Adrenal gland (tissue), 12 donors: ENCODE data around the gene SLC44A4. TPM values are rescaled to one million over a fixed set of nuclear protein-coding genes. Genes with fewer than 3 reads are reported as not detected.
"Not testable (repeated sequence)": the region's sequence is repeated elsewhere in the genome, so short reads cannot be mapped to it uniquely, and the experiment has no call there.

ENCODE experiments used
- DNase-seq, 7 donors: peaks; one replicate each; pipeline ENCODE4 v3.0.0-alpha.2; 2019 to 2020
- H3K27ac ChIP-seq, 5 donors: fragments of 200-600 bp; sonication (generic) in 4 of 5; 1 replicate in 3 of 5; 2 replicates in 2 of 5; pipeline versions ENCODE4 v1.5.1 to v1.8.0; 2016 to 2020; ENCODE audit warnings: mild to moderate bottlenecking in 1 of 5
- H3K27me3 ChIP-seq: fragments of 200-600 bp; 2 replicates; pipeline ENCODE4 v1.8.0; 2021
- H3K36me3 ChIP-seq, 2 donors: fragments of 200-600 bp; replicated peaks in 1 of 2; 1 replicate in 1 of 2; 2 replicates in 1 of 2; pipeline versions ENCODE4 v1.5.1 to v1.8.0; 2018 to 2022
- H3K4me1 ChIP-seq, 2 donors: fragments of 200-600 bp; replicated peaks in 1 of 2; 1 replicate in 1 of 2; 2 replicates in 1 of 2; pipeline versions ENCODE4 v1.5.1 to v1.8.0; 2018 to 2021
- H3K4me3 ChIP-seq, 4 donors: fragments of 200-600 bp; sonication (generic) in 3 of 4; one replicate each; pipeline ENCODE4 v1.5.1; 2016 to 2018
- H3K9me3 ChIP-seq, 3 donors: fragments of 200-600 bp; sonication (generic) in 1 of 3; replicated peaks in 1 of 3; 1 replicate in 2 of 3; 2 replicates in 1 of 3; pipeline versions ENCODE4 v1.5.1 to v1.8.0; 2016 to 2021
- CTCF ChIP-seq, 6 experiments: fragments of 450-650 bp in 4 of 6; fragments of 200-600 bp in 2 of 6; sonication (generic) in 1 of 6; IDR thresholded peaks; 1 replicate in 5 of 6; 2 replicates in 1 of 6; pipeline versions ENCODE4 v1.5.1 to v1.8.0; 2016 to 2021; ENCODE audit warnings: antibody characterized with exemption in 6 of 6, mild to moderate bottlenecking in 2 of 6, moderate library complexity in 1 of 6
- POLR2A ChIP-seq, 2 donors: fragments of 450-650 bp; IDR thresholded peaks; one replicate each; pipeline ENCODE4 v1.6.1; 2017; ENCODE audit warnings: antibody characterized with exemption in 2 of 2, mild to moderate bottlenecking in 2 of 2, moderate library complexity in 1 of 2
- WGBS, 4 donors: extraction: QIAGEN DNeasy Blood & Tissue Kit in 2 of 4; methylation state at CpG; one replicate each; pipeline versions ENCODE4 v1.1.5 to v1.1.7; 2013 to 2017; 5-methylcytosine and 5-hydroxymethylcytosine counted together
- intact Hi-C, 2 donors: fragments of 100-400 bp; cut with DNase I; formaldehyde crosslinking; loops; one replicate each; pipeline versions ENCODE4 v1.14.1 to v1.15.0; 2022 to 2023
- polyA plus RNA-seq, 3 donors: library from polyadenylated mRNA; stranded (reverse); fragments of 200-250 nt in 2 of 3; fragments of 350-450 nt in 1 of 3; fragmentation: Illumina TruSeq in 1 of 3; extraction: RNeasy Lipid Tissue Mini Kit (QIAGEN cat#74804) in 1 of 3; gene quantifications; one replicate each; pipeline ENCODE4 v1.2.3, GENCODE V29; 2013 to 2014
- total RNA-seq, 9 donors: library from RNA; depleted of rRNA in 4 of 9; stranded (reverse); fragments of >200 nt in 4 of 9; fragments of 120-200 nt in 1 of 9; fragmentation: NEBNext Ultra II Directional in 1 of 9; extraction: Animal tissue kit (Norgen Biotek cat#: 25700) in 1 of 9; gene quantifications; one replicate each; pipeline versions ENCODE4 v1.1.0 to v1.2.4, GENCODE V29; 2013 to 2023
- donor health status: healthy with polysubstance abuse.
- donor health status: Bipolar disorder and iron deficiency.
- donor health status: DM: yes; HTN: yes; CAD: no.
- donor health status: DM: no; HTN: no; CAD: no.
- donor health status: DM: no; HTN: no; CAD: no.
- donor health status: DM: yes; HTN: yes; CAD: no.

Gene SLC44A4
- total and polyA plus RNA-seq, 12 donors: 1.2 to 30.1 (median 12.7) TPM

DNA sequence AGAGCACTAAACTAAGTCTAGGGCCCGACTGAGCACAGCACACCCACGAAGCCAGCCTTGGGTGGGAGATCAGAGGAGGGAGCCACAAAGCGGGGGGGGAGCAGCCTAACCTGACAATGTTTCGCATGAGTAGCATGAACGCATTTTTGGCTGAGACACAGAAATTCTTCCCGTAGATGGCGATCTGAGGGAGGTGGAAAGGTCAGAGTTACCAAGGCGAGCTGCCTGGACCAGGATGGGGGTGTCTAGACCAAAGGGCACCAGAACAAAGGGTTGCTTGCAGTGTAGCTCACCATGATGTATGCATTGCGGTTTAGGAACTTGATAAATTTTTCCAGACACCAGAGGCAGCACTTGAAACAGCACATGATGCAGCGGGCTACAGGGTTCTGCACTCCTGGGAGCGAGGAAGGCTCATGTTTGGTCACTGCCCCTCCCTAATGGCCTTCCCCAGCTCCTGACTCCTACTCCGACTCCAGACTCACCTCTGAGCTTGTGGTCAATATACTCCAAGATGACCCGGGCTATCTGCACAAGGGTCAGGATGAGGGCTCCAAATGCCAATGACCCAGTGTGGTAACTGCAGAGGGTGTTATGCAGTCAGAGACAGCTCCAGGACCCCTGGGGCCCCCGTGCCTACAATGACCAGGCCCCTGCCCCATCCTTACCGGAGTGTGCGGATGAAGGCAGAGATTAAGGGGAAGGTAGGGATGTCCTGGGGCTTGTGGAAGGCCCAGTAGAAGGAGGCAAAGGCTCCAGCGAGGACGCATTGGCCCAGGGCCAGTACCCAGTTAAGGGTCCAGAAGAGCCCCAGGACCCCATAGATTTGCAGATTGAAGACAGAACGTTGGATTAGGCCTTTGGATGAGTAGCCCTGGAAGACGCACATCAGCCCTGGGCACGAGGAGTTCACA lies 13.3 kb downstream of the SLC44A4 start:
- no peaks in the 10 kb centered on the region for H3K27me3 ChIP-seq
- no peaks in the 10 kb centered on the region for H3K9me3 ChIP-seq
- 83 to 86% (median 85%) methylated on average over 18 to 21 of the region's 21 CpGs for WGBS, 4 donors
- H3K4me3 ChIP-seq: no peak overlapping the region
- no peak for TF ChIP-seq CTCF (IDR thresholded peaks at IDR 0.05)
- no peak for TF ChIP-seq POLR2A (IDR thresholded peaks at IDR 0.05)
- H3K36me3 ChIP-seq: peaks cover 0 to 4% of the 10 kb centered on the region in 2 donors
- no peak overlapping the region for H3K27ac ChIP-seq
- H3K4me1 ChIP-seq: peaks cover 7 to 26% of the 10 kb centered on the region in 2 donors
- intact Hi-C loops: no loop called here
- DNase-seq: no peak

DNA sequence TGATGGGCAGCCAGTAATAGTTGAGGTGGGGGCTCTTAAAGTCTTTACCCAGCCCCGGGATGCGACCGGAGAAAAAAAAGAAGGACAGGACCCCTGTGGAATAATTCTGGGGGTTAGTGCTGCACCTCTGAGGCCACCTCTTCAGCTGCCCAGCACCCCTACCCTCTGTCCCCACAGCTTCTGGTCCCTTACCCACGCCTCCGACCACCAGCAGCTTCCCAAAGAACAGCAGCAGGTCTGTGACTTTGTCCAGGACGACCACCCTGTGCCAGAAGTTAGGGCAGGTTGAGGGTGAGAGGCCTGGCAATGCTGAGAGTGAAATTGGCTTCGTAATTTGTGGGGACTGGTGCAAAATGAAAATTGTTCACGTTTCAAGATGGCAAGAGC lies 14.0 kb downstream of the SLC44A4 start:
- no peak for DNase-seq
- peaks cover 0 to 11% of the 10 kb centered on the region in 2 donors for H3K36me3 ChIP-seq
- no peak overlapping the region for H3K27ac ChIP-seq
- H3K4me3 ChIP-seq: no peak overlapping the region
- H3K27me3 ChIP-seq: no peaks in the 10 kb centered on the region
- H3K4me1 ChIP-seq: peaks cover 3 to 21% of the 10 kb centered on the region in 2 donors
- H3K9me3 ChIP-seq: no peaks in the 10 kb centered on the region
- TF ChIP-seq POLR2A (IDR thresholded peaks at IDR 0.05) (no peak), CTCF (IDR thresholded peaks at IDR 0.05) (no peak)
- 82 to 96% (median 90%) methylated on average over 8 of the region's 8 CpGs for WGBS, 4 donors
- intact Hi-C loops: no loop called here

DNA sequence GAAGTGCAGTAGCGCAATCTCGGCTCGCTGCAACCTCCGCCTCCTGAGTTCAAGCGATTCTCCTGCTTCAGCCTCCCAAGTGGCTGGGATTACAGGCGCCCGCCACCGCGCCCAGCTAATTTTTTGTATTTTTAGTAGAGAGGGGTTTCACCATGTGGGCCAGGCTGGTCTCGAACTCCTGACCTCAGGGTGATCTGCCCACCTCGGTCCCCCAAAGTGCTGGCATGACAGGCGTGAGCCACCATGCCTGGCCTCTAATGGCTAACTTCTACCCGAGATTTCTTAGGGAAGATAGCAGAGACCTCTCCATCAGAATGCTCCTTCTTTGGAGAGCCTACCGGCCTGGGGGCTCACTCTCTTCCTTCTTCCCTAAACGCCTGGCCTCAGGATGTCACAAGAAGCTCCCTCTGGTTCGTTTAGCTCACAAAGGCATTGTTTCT lies 14.7 kb downstream of the SLC44A4 start:
- Histone ChIP-seq H3K4me3 (peak overlapping the region in 2 of 4 donors; percentile 29 to 55), H3K4me1 (peaks cover 3 to 21% of the 10 kb centered on the region in 2 donors), H3K36me3 (peaks cover 0 to 17% of the 10 kb centered on the region in 2 donors), H3K27ac (peak overlapping the region; percentile 69 to 96 (median 90))
- intact Hi-C loops, H3K27me3 ChIP-seq, H3K9me3 ChIP-seq, DNase-seq: not testable (repeated sequence)
- 9 to 24% (median 13%) methylated on average over 12 to 16 of the region's 16 CpGs for WGBS, 4 donors

- no peaks in the 10 kb centered on the region for H3K27me3 ChIP-seq
- peak within 1 kb of the TSS; percentile 74 to 96 (median 94) for H3K27ac ChIP-seq
- intact Hi-C loops: no loop called here
- peak; percentile 97 to 99 for TF ChIP-seq POLR2A (IDR thresholded peaks at IDR 0.05)
- no peak for TF ChIP-seq CTCF (IDR thresholded peaks at IDR 0.05)
- WGBS, 4 donors: 0 to 1% (median 1%) methylated on average over 36 to 64 of the region's 64 CpGs
- H3K4me1 ChIP-seq: peaks cover 3 to 21% of the 10 kb centered on the region in 2 donors
- peak within 1 kb of the TSS; percentile 64 to 81 (median 74) for H3K4me3 ChIP-seq
- H3K9me3 ChIP-seq: no peaks in the 10 kb centered on the region
- peak; percentile 100 for DNase-seq
- H3K36me3 ChIP-seq: peaks cover 0 to 33% of the 10 kb centered on the region in 2 donors
Observed at GRCh38 chr6:31862344-31863235, 16.2 kb downstream of the SLC44A4 start, which contains the start of gene NEU1. NEU1 (minus strand) TSS chr6:31862821; CDS start chr6:31862776, 45 bp downstream.
